Panc1 (cell line): ENCODE results near the gene RTF1. TPM values are rescaled to one million over a fixed set of nuclear protein-coding genes. Genes with fewer than 3 reads are reported as not detected.

Experiments used
- ATAC-seq: fragments of 200-7000 bp; cut with Tn5 transposase; 2 replicates; pipeline ENCODE4 v1.9.1; 2020; ENCODE audit warnings: mild to moderate bottlenecking, moderate library complexity
- BruUV-seq: library from RNA; stranded (reverse); fragments of 400-500 nt; replicated peaks from 2 replicates; lab custom pipeline; 2021; lab: Mats Ljungman, UMichigan
- CTCF ChIA-PET: fragments of 300-600 bp; sonication (Branson Sonifier 250); formaldehyde crosslinking; loops from one replicate; lab custom pipeline; 2022; ENCODE audit warnings: antibody characterized with exemption; lab: Charles Lee
- POLR2A ChIA-PET: fragments of 300-600 bp; sonication (Branson Sonifier 250); formaldehyde crosslinking; loops from one replicate; lab custom pipeline; 2022; ENCODE audit warnings: antibody characterized with exemption; lab: Charles Lee
- DNase-seq: peaks from one replicate; pipeline ENCODE4 v3.0.0-alpha.2; 2010; ENCODE audit warnings: low read depth, low spot score
- H3K27ac ChIP-seq: 2 replicates; pipeline ENCODE4 v1.5.1; 2011; ENCODE audit warnings: mild to moderate bottlenecking, low read length, inconsistent platforms
- H3K27me3 ChIP-seq: fragments of 200-500 bp; sonication (Bioruptor generic); 2 replicates; pipeline ENCODE4 v1.6.0; 2014; ENCODE audit warnings: low read length, inconsistent platforms; ENCODE audit not compliant: control insufficient read depth, insufficient read depth
- H3K36me3 ChIP-seq: fragments of 200-500 bp; sonication (Bioruptor generic); 2 replicates; pipeline ENCODE4 v1.5.1; 2014; ENCODE audit warnings: inconsistent platforms, mild to moderate bottlenecking, low read length, moderate library complexity; ENCODE audit not compliant: control insufficient read depth, insufficient read depth
- H3K4me1 ChIP-seq: 2 replicates; pipeline ENCODE4 v1.5.1; 2011; ENCODE audit warnings: inconsistent platforms, mild to moderate bottlenecking, low read length, moderate library complexity; ENCODE audit not compliant: control insufficient read depth, insufficient read depth
- H3K4me3 ChIP-seq, 2 experiments: 2 replicates each; pipeline ENCODE4 v1.5.1; 2011 to 2012; ENCODE audit warnings: low read depth in 2 of 2, low read length in 2 of 2, mild to moderate bottlenecking in 2 of 2, inconsistent platforms in 1 of 2, moderate library complexity in 1 of 2
- H3K9me3 ChIP-seq: fragments of 200-500 bp; sonication (Bioruptor generic); 2 replicates; pipeline ENCODE4 v1.5.1; 2014; ENCODE audit warnings: low read depth, mild to moderate bottlenecking, inconsistent platforms, low read length, moderate library complexity; ENCODE audit not compliant: control insufficient read depth, insufficient read depth
- POLR2AphosphoS5 ChIP-seq: IDR thresholded peaks from 2 replicates; pipeline ENCODE4 v1.6.1; 2012; ENCODE audit warnings: mild to moderate bottlenecking, low read depth, low read length, moderate library complexity
- SIN3A ChIP-seq: IDR thresholded peaks from 2 replicates; pipeline ENCODE4 v1.6.1; 2012; ENCODE audit warnings: low read depth, mild to moderate bottlenecking, low read length, moderate library complexity, borderline replicate concordance; ENCODE audit not compliant: insufficient read depth
- TCF7L2 ChIP-seq: IDR thresholded peaks from 2 replicates; pipeline ENCODE4 v1.6.1; 2011; ENCODE audit warnings: mild to moderate bottlenecking, low read depth, low read length, inconsistent platforms
- in situ Hi-C: cut with HindIII; loops from 2 replicates; pipeline ENCODE4 v1.10.0; 2016; ENCODE audit warnings: low sequenced_read_pairs, low pct_unique_long_range_greater_than_20kb
- intact Hi-C: fragments of 100-400 bp; cut with micrococcal nuclease; formaldehyde crosslinking; loops from one replicate; pipeline ENCODE4 v1.10.0; 2022; ENCODE audit not compliant: unreplicated experiment
- total RNA-seq: library from RNA; stranded (reverse); gene quantifications from one replicate; pipeline ENCODE4 v1.2.1, GENCODE V29; 2021; ENCODE audit not compliant: unreplicated experiment
- TF ChIP-seq, protein P1 (sequence below), 2 experiments: IDR thresholded peaks; 2 replicates each; pipeline ENCODE4 v1.6.1; 2011 to 2012; ENCODE audit warnings: low read depth in 2 of 2, control low read depth in 1 of 2, low read length in 1 of 2, mild to moderate bottlenecking in 1 of 2, moderate library complexity in 1 of 2; ENCODE audit not compliant: insufficient read depth in 1 of 2
- TF ChIP-seq, protein P2 (sequence below): fragments of 450-650 bp; IDR thresholded peaks from 2 replicates; pipeline ENCODE4 v1.5.1; 2017; ENCODE audit warnings: mild to moderate bottlenecking

Gene RTF1
- total RNA-seq, 1 experiment from 2014 or later, result 43.5 TPM

GRCh38 chr15:41429003-41429890, 12.4 kb downstream of the RTF1 start:
- ChIA-PET POLR2A (interaction anchor here (0.7 kb wide), 1 partner anchor 9 kb away, joined by 3 read pairs; no protein-coding TSS in a partner anchor), CTCF (interaction anchor here (0.7 kb wide), 3 partner anchors 24 to 221 kb away, joined by 3 to 8 read pairs (median 4); no protein-coding TSS in a partner anchor)
- Histone ChIP-seq H3K4me1 (no peaks in the 10 kb centered on the region), H3K36me3 (no peaks in the 10 kb centered on the region), H3K27me3 (no peaks in the 10 kb centered on the region), H3K4me3 (no peak overlapping the region), H3K9me3 (no peaks in the 10 kb centered on the region), H3K27ac (no peak overlapping the region)
- in situ Hi-C loops (no loop called here), intact Hi-C loops (no loop called here)
- TF ChIP-seq POLR2AphosphoS5, result no peak
- no peak for TF ChIP-seq SIN3A
- TF ChIP-seq, protein P1, sequence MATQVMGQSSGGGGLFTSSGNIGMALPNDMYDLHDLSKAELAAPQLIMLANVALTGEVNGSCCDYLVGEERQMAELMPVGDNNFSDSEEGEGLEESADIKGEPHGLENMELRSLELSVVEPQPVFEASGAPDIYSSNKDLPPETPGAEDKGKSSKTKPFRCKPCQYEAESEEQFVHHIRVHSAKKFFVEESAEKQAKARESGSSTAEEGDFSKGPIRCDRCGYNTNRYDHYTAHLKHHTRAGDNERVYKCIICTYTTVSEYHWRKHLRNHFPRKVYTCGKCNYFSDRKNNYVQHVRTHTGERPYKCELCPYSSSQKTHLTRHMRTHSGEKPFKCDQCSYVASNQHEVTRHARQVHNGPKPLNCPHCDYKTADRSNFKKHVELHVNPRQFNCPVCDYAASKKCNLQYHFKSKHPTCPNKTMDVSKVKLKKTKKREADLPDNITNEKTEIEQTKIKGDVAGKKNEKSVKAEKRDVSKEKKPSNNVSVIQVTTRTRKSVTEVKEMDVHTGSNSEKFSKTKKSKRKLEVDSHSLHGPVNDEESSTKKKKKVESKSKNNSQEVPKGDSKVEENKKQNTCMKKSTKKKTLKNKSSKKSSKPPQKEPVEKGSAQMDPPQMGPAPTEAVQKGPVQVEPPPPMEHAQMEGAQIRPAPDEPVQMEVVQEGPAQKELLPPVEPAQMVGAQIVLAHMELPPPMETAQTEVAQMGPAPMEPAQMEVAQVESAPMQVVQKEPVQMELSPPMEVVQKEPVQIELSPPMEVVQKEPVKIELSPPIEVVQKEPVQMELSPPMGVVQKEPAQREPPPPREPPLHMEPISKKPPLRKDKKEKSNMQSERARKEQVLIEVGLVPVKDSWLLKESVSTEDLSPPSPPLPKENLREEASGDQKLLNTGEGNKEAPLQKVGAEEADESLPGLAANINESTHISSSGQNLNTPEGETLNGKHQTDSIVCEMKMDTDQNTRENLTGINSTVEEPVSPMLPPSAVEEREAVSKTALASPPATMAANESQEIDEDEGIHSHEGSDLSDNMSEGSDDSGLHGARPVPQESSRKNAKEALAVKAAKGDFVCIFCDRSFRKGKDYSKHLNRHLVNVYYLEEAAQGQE (IDR thresholded peaks at IDR 0.05; ENCODE audit: insufficient read depth in 1 of 2, low read depth in 2 of 2, low read length in 1 of 2), result no peak
- no peak for TF ChIP-seq TCF7L2
- DNase-seq (no peak), ATAC-seq (no peak)
- no TSS peak for BruUV-seq

- Histone ChIP-seq H3K9me3 (no peaks in the 10 kb centered on the region), H3K4me1 (no peaks in the 10 kb centered on the region), H3K36me3 (0 out of 2 replicates have a peak, but pooled peaks cover 2% of the 10 kb centered on the region), H3K4me3 (no peak overlapping the region), H3K27ac (no peak overlapping the region), H3K27me3 (no peaks in the 10 kb centered on the region)
- in situ Hi-C loops (no loop called here), intact Hi-C loops (no loop called here)
- DNase-seq (no peak), ATAC-seq (no peak)
- CTCF ChIA-PET, result no interaction called here
- BruUV-seq, result no TSS peak
- no peak for TF ChIP-seq TCF7L2
- TF ChIP-seq SIN3A, result no peak
- TF ChIP-seq POLR2AphosphoS5, result no peak
- TF ChIP-seq, protein P1 (IDR thresholded peaks at IDR 0.05; ENCODE audit: insufficient read depth in 1 of 2, low read depth in 2 of 2, low read length in 1 of 2), result no peak
- TF ChIP-seq, protein P2, sequence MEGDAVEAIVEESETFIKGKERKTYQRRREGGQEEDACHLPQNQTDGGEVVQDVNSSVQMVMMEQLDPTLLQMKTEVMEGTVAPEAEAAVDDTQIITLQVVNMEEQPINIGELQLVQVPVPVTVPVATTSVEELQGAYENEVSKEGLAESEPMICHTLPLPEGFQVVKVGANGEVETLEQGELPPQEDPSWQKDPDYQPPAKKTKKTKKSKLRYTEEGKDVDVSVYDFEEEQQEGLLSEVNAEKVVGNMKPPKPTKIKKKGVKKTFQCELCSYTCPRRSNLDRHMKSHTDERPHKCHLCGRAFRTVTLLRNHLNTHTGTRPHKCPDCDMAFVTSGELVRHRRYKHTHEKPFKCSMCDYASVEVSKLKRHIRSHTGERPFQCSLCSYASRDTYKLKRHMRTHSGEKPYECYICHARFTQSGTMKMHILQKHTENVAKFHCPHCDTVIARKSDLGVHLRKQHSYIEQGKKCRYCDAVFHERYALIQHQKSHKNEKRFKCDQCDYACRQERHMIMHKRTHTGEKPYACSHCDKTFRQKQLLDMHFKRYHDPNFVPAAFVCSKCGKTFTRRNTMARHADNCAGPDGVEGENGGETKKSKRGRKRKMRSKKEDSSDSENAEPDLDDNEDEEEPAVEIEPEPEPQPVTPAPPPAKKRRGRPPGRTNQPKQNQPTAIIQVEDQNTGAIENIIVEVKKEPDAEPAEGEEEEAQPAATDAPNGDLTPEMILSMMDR, result no peak
- POLR2A ChIA-PET, result no interaction called here
Observed at GRCh38 chr15:41435037-41435786, 18.3 kb downstream of the RTF1 start.
